Breast epithelium (tissue), 4 donors: ENCODE measurements around the gene TNS1. TPM values are rescaled to one million over a fixed set of nuclear protein-coding genes. Genes with fewer than 3 reads are reported as not detected.

Experiments
- DNase-seq, 2 donors: peaks; one replicate each; pipeline ENCODE4 v3.0.0-alpha.2; 2019; ENCODE audit warnings: low spot score in 2 of 2
- H3K27ac ChIP-seq, 2 donors: fragments of 200-600 bp; sonication (generic) in 1 of 2; one replicate each; pipeline ENCODE4 v1.5.1; 2016 to 2019; ENCODE audit warnings: mild to moderate bottlenecking in 1 of 2
- H3K27me3 ChIP-seq, 2 donors: fragments of 200-600 bp; sonication (generic) in 1 of 2; one replicate each; pipeline versions ENCODE4 v1.5.1 to v1.6.0; 2017 to 2019; ENCODE audit warnings: control low read depth in 1 of 2, mild to moderate bottlenecking in 1 of 2
- H3K36me3 ChIP-seq: fragments of 200-600 bp; one replicate; pipeline ENCODE4 v1.5.1; 2019
- H3K4me1 ChIP-seq, 2 donors: fragments of 200-600 bp; sonication (generic); one replicate each; pipeline ENCODE4 v1.5.1; 2016 to 2019; ENCODE audit warnings: control low read depth in 1 of 2
- H3K4me3 ChIP-seq, 3 donors: fragments of 200-600 bp; sonication (generic); 1 replicate in 2 of 3; 2 replicates in 1 of 3; pipeline ENCODE4 v1.5.1; 2016 to 2019; ENCODE audit warnings: mild to moderate bottlenecking in 3 of 3, moderate library complexity in 2 of 3
- H3K9me3 ChIP-seq, 2 donors: fragments of 200-600 bp; sonication (generic) in 1 of 2; one replicate each; pipeline ENCODE4 v1.5.1; 2016 to 2019; ENCODE audit warnings: control low read depth in 1 of 2
- POLR2A ChIP-seq: fragments of 450-650 bp; IDR thresholded peaks from one replicate; pipeline ENCODE4 v1.6.1; 2016; ENCODE audit warnings: antibody characterized with exemption, mild to moderate bottlenecking, moderate library complexity
- POLR2AphosphoS5 ChIP-seq, 3 donors: sonication (generic); formaldehyde crosslinking; IDR thresholded peaks; one replicate each; pipeline ENCODE4 v1.6.1; 2017; ENCODE audit warnings: antibody characterized with exemption in 3 of 3
- intact Hi-C: fragments of 100-400 bp; cut with DNase I; formaldehyde crosslinking; loops from one replicate; pipeline ENCODE4 v1.15.1; 2023; ENCODE audit warnings: low total_unique reads
- total RNA-seq, 3 donors: library from RNA; depleted of rRNA; stranded (reverse); fragments of >200 nt; gene quantifications; one replicate each; pipeline ENCODE4 v1.1.0, GENCODE V29; 2016
- TF ChIP-seq, protein P1 (sequence below), 3 donors: fragments of 450-650 bp; IDR thresholded peaks; one replicate each; pipeline ENCODE4 v1.5.1; 2016 to 2017; ENCODE audit warnings: antibody characterized with exemption in 3 of 3, mild to moderate bottlenecking in 3 of 3, moderate library complexity in 3 of 3

The TNS1 gene
- total RNA-seq, 3 donors from 2014 or later = 141 to 577 (median 154) TPM

DNA sequence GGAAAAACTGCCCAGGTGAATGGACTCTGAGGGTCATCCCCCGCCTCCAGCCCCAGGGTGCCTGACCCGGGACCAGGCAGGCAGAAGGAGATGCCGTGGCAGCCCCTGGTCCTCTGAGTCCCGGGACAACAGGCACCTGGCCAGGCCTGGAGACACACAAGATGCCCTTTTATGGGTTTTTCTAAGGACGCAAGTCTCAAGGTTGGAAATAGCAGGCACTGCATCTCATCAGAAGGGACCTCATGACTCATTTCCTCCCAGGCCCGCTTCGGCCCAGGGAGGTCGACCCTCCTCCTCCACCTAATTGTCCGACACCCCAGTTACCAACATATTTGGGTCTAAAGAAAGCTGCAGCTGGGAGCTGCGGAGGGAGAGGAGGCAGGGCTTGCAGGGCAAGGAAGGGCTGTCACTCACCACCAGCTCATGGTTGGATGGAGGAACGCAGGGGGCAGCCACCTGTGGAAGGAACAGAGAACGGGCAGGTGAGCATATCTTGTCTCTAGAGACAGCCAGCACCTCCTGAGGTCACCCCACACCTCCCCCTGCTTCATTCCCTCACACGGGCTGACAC is 82.9 kb downstream of the TNS1 start:
- intact Hi-C loops = no loop called here
- Histone ChIP-seq H3K4me3 (peak overlapping the region in 1 of 3 donors; percentile 32), H3K27me3 (no peaks in the 10 kb centered on the region), H3K4me1 (peaks cover 31 to 34% of the 10 kb centered on the region in 2 donors), H3K9me3 (no peaks in the 10 kb centered on the region), H3K27ac (peak overlapping the region; percentile 91 to 95), H3K36me3 (no peaks in the 10 kb centered on the region)
- DNase-seq = peak in 1 of 2 donors; percentile 67
- TF ChIP-seq POLR2A (no peak), POLR2AphosphoS5 (IDR thresholded peaks at IDR 0.05) (peak in 1 of 3 donors; percentile 19)
- TF ChIP-seq, protein P1, sequence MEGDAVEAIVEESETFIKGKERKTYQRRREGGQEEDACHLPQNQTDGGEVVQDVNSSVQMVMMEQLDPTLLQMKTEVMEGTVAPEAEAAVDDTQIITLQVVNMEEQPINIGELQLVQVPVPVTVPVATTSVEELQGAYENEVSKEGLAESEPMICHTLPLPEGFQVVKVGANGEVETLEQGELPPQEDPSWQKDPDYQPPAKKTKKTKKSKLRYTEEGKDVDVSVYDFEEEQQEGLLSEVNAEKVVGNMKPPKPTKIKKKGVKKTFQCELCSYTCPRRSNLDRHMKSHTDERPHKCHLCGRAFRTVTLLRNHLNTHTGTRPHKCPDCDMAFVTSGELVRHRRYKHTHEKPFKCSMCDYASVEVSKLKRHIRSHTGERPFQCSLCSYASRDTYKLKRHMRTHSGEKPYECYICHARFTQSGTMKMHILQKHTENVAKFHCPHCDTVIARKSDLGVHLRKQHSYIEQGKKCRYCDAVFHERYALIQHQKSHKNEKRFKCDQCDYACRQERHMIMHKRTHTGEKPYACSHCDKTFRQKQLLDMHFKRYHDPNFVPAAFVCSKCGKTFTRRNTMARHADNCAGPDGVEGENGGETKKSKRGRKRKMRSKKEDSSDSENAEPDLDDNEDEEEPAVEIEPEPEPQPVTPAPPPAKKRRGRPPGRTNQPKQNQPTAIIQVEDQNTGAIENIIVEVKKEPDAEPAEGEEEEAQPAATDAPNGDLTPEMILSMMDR (IDR thresholded peaks at IDR 0.05) = no peak

DNA sequence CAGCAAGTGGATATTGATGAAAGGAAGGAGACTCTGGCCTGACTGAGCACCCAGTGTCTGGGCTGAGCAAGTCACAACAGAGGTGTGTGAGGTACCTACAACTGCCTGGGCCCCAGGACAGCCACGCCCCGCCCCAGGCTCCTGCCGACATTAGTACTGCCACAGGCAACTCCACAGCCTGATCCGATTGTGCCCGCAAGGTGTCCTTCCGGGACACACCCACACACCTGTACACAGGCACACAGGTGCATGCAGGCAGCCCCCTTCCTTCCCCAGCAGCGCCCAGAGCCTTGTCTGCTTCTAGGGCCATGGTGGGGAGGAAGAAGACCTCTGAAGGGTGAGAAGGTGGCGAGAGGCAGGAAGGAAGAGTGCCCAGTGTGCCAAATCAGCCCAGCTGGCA is 83.6 kb downstream of the TNS1 start:
- no peaks in the 10 kb centered on the region for H3K36me3 ChIP-seq
- H3K27me3 ChIP-seq = no peaks in the 10 kb centered on the region
- H3K4me1 ChIP-seq = peaks cover 31 to 34% of the 10 kb centered on the region in 2 donors
- no peak for DNase-seq
- H3K9me3 ChIP-seq = no peaks in the 10 kb centered on the region
- H3K27ac ChIP-seq = peak overlapping the region; percentile 91 to 95
- no peak for TF ChIP-seq POLR2A
- TF ChIP-seq, protein P1 (IDR thresholded peaks at IDR 0.05) = no peak
- no peak for TF ChIP-seq POLR2AphosphoS5 (IDR thresholded peaks at IDR 0.05)
- H3K4me3 ChIP-seq = peak overlapping the region in 1 of 3 donors; percentile 32
- intact Hi-C loops = no loop called here

DNA sequence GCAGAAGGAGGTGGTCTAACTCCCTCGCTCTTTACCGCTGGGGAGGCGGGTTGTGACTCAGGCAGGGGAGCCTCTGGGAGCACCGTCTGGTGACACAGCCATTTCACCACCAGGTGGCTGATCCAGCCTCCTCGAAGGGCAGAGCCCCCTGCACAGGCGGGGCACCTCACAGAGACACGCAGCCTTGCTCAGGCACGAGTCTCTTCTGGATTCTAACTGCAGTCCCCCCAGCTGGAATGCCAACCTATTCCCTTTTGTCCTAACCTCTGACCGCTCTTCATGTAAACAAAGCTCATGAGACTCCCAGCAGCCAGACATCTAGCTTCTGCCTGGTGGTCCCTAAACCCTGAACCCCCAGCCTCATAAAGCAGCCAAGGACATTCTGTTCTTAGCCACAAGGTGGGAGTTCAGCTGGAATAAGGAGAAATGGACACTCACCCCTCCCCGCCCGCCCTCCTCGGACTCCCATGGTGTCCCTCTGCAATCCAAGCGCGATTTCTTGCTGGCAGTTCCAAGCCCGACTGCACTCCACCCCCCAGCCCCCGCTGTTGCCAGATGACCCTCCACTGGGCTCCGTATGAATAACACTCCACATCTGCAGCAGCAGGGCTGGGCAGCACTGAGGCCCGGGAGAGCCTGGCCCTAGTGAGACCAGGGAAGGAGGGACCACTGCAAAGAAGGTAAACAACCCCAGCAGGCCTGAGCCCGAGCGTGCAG is 84.3 kb downstream of the TNS1 start:
- Histone ChIP-seq H3K9me3 (no peaks in the 10 kb centered on the region), H3K4me3 (peak overlapping the region in 1 of 3 donors; percentile 9), H3K4me1 (peaks cover 29 to 34% of the 10 kb centered on the region in 2 donors), H3K27me3 (no peaks in the 10 kb centered on the region), H3K27ac (peak overlapping the region; percentile 91 to 95), H3K36me3 (no peaks in the 10 kb centered on the region)
- no peak for DNase-seq
- intact Hi-C loops = no loop called here
- TF ChIP-seq, protein P1 (IDR thresholded peaks at IDR 0.05) = peak in 1 of 3 donors; percentile 8
- no peak for TF ChIP-seq POLR2A

DNA sequence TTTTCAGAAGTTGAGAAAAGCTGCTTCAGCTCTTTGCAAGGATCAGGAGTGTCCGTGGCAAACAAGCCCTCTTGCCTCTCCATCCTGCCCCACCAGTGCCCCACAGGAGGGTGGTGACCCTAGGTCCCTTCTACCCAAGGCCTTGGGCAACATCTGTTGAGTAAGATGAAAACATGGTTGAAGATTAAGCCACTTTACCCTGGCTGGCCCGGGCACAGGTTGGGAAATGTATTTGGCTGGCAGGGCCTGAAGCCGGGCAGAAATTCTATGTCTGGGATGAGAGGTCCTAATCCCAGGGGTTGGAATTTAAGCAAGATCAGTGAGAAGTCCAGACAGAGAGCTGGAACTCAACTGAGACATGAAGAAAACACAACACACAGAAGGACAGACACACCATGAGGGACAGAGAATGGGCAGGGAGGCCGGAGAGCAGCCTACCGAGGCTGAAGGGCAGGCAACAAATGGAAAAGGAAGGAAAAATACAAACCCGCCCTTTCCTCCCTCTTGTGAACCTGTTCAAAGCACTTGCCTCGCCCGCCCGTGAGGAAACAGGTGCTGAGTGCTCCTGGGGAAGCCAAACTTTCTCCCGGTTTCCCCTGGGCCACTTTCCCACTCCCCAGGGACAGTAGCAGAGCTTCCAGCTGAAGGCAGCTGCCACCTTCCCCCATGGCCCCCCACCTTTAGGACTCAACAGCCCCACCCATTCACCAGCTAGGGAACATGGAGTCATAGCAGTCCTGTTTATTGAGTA is 86.1 kb downstream of the TNS1 start:
- no peak for DNase-seq
- intact Hi-C loops = no loop called here
- H3K4me3 ChIP-seq = no peak overlapping the region
- H3K27me3 ChIP-seq = no peaks in the 10 kb centered on the region
- TF ChIP-seq, protein P1 (IDR thresholded peaks at IDR 0.05) = no peak
- TF ChIP-seq POLR2AphosphoS5 (IDR thresholded peaks at IDR 0.05) (peak in 1 of 3 donors; percentile 51), POLR2A (no peak)
- peak overlapping the region; percentile 90 to 92 for H3K27ac ChIP-seq
- no peaks in the 10 kb centered on the region for H3K9me3 ChIP-seq
- no peaks in the 10 kb centered on the region for H3K36me3 ChIP-seq
- H3K4me1 ChIP-seq = peaks cover 36% of the 10 kb centered on the region in 2 donors

DNA sequence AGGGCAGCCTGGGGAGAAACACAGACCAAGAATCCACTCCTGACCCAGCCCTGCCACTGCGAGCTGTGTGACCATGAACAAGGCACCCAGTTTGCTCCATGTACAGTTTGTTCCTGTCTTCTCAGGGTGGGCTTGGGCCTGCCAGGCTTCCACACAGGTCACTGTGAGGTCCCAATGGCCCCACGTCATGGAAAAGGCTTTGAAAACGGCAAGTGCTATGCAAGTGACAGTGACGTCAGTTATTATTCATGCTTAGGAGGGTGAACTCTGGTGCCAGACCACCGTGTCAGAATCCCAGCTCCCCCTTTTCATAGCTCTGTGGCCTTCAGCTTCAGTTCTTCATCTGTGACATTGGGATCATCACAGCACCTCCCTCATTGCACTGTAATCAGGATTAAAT is 87.1 kb downstream of the TNS1 start:
- peak overlapping the region; percentile 90 to 92 for H3K27ac ChIP-seq
- H3K4me3 ChIP-seq = no peak overlapping the region
- peak in 1 of 3 donors; percentile 47 for TF ChIP-seq POLR2AphosphoS5 (IDR thresholded peaks at IDR 0.05)
- TF ChIP-seq, protein P1 (IDR thresholded peaks at IDR 0.05) = no peak
- no peak for TF ChIP-seq POLR2A
- H3K4me1 ChIP-seq = peaks cover 38 to 42% of the 10 kb centered on the region in 2 donors
- H3K36me3 ChIP-seq = no peaks in the 10 kb centered on the region
- no peaks in the 10 kb centered on the region for H3K9me3 ChIP-seq
- H3K27me3 ChIP-seq = no peaks in the 10 kb centered on the region
- intact Hi-C loops = no loop called here
- DNase-seq = no peak
